ENCODE results near the gene TSPAN4. TPM values are rescaled to one million over a fixed set of nuclear protein-coding genes. Genes with fewer than 3 reads are reported as not detected.

The TSPAN4 gene
- polyA plus RNA-seq, 4 donors = 5.1 to 53.3 (median 10.2) TPM

DNA sequence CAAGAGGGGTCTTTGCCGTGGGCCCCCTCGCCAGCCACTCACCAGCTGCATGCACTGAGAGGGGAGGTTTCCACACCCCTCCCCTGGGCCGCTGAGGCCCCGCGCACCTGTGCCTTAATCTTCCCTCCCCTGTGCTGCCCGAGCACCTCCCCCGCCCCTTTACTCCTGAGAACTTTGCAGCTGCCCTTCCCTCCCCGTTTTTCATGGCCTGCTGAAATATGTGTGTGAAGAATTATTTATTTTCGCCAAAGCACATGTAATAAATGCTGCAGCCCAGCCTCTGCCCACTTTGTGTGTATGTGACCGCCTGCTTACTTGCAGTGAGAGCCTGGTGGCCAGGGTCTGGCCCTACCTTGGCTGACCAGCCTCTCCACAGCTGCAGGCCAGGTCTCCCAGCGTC is 17.7 kb upstream of the TSPAN4 start:
- no peak overlapping the region for H3K4me3 ChIP-seq (ENCODE audit: low read depth in 1 of 3, low read length in 3 of 3)
- peaks cover 4 to 58% (median 13%) of the 10 kb centered on the region in 3 donors for H3K36me3 ChIP-seq (ENCODE audit: control insufficient read depth in 3 of 3, insufficient read depth in 2 of 3, low read depth in 1 of 3, low read length in 3 of 3)
- peaks cover 0 to 11% (median 0%) of the 10 kb centered on the region in 3 donors for H3K27me3 ChIP-seq (ENCODE audit: control insufficient read depth in 3 of 3, insufficient read depth in 3 of 3, low read length in 3 of 3)
- FAIRE-seq (no peak), DNase-seq (no peak)
- 54 to 71% (median 59%) methylated on average over 10 to 11 of the region's 11 CpGs for WGBS, 3 donors
- no peaks in the 10 kb centered on the region for H3K9me3 ChIP-seq (ENCODE audit: control insufficient read depth in 2 of 2, insufficient read depth in 1 of 2, low read depth in 1 of 2, low read length in 1 of 2)
- no peak overlapping the region for H3K27ac ChIP-seq (ENCODE audit: low read depth in 1 of 3, low read length in 2 of 3)
- peaks cover 5 to 73% (median 6%) of the 10 kb centered on the region in 3 donors for H3K4me1 ChIP-seq (ENCODE audit: control insufficient read depth in 3 of 3, insufficient read depth in 2 of 3, low read depth in 1 of 3, low read length in 2 of 3)

- FAIRE-seq (no peak), DNase-seq (peak; percentile 31 to 57)
- 30 to 67% (median 46%) methylated on average over 12 of the region's 12 CpGs for WGBS, 3 donors
- H3K4me3 ChIP-seq (ENCODE audit: low read depth in 1 of 3, low read length in 3 of 3) = no peak overlapping the region
- H3K27ac ChIP-seq (ENCODE audit: low read depth in 1 of 3, low read length in 2 of 3) = peak overlapping the region; percentile 16 to 98 (median 68)
- peaks cover 4 to 54% (median 13%) of the 10 kb centered on the region in 3 donors for H3K36me3 ChIP-seq (ENCODE audit: control insufficient read depth in 3 of 3, insufficient read depth in 2 of 3, low read depth in 1 of 3, low read length in 3 of 3)
- H3K9me3 ChIP-seq (ENCODE audit: control insufficient read depth in 2 of 2, insufficient read depth in 1 of 2, low read depth in 1 of 2, low read length in 1 of 2) = no peaks in the 10 kb centered on the region
- H3K4me1 ChIP-seq (ENCODE audit: control insufficient read depth in 3 of 3, insufficient read depth in 2 of 3, low read depth in 1 of 3, low read length in 2 of 3) = peaks cover 5 to 73% (median 6%) of the 10 kb centered on the region in 3 donors
- H3K27me3 ChIP-seq (ENCODE audit: control insufficient read depth in 3 of 3, insufficient read depth in 3 of 3, low read length in 3 of 3) = peaks cover 0 to 15% (median 0%) of the 10 kb centered on the region in 3 donors
Observed at GRCh38 chr11:825366-826226, 17.1 kb upstream of the TSPAN4 start.

DNA sequence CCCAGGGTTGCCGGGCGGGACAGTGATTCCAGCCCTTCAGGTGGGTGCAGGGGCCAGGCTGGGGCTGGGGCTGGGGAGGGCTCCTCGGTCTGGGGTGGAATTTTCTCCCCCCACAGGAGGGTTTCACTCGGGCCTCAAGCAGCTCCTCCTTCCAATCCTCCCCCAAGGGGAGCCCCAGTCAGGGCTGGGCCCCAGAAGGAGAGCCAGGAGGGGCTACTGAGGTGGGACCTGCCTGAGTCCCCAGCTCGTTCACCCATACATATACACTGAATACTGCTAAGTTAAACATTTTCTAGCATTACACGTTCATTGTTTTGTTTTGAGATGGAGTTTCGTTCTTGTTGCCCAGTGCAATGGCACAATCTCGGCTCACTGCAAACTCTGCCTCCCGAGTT is 16.4 kb upstream of the TSPAN4 start:
- Histone ChIP-seq H3K9me3 (ENCODE audit: control insufficient read depth in 2 of 2, insufficient read depth in 1 of 2, low read depth in 1 of 2, low read length in 1 of 2) (no peaks in the 10 kb centered on the region), H3K4me3 (ENCODE audit: low read depth in 1 of 3, low read length in 3 of 3) (no peak overlapping the region), H3K27ac (ENCODE audit: low read depth in 1 of 3, low read length in 2 of 3) (peak overlapping the region in 2 of 3 donors; percentile 92 to 98), H3K36me3 (ENCODE audit: control insufficient read depth in 3 of 3, insufficient read depth in 2 of 3, low read depth in 1 of 3, low read length in 3 of 3) (peaks cover 4 to 48% (median 13%) of the 10 kb centered on the region in 3 donors), H3K4me1 (ENCODE audit: control insufficient read depth in 3 of 3, insufficient read depth in 2 of 3, low read depth in 1 of 3, low read length in 2 of 3) (peaks cover 6 to 74% (median 9%) of the 10 kb centered on the region in 3 donors), H3K27me3 (ENCODE audit: control insufficient read depth in 3 of 3, insufficient read depth in 3 of 3, low read length in 3 of 3) (peaks cover 0 to 15% (median 0%) of the 10 kb centered on the region in 3 donors)
- FAIRE-seq (no peak), DNase-seq (peak in 1 of 2 donors; percentile 57)
- 25 to 57% (median 36%) methylated on average over 9 of the region's 9 CpGs for WGBS, 3 donors

- peaks cover 0 to 15% (median 0%) of the 10 kb centered on the region in 3 donors for H3K27me3 ChIP-seq (ENCODE audit: control insufficient read depth in 3 of 3, insufficient read depth in 3 of 3, low read length in 3 of 3)
- H3K27ac ChIP-seq (ENCODE audit: low read depth in 1 of 3, low read length in 2 of 3) = peak overlapping the region; percentile 91 to 98 (median 92)
- H3K9me3 ChIP-seq (ENCODE audit: control insufficient read depth in 2 of 2, insufficient read depth in 1 of 2, low read depth in 1 of 2, low read length in 1 of 2) = no peaks in the 10 kb centered on the region
- no peak for FAIRE-seq
- no peak for DNase-seq
- peak overlapping the region; percentile 53 to 75 (median 64) for H3K4me3 ChIP-seq (ENCODE audit: low read depth in 1 of 3, low read length in 3 of 3)
- H3K36me3 ChIP-seq (ENCODE audit: control insufficient read depth in 3 of 3, insufficient read depth in 2 of 3, low read depth in 1 of 3, low read length in 3 of 3) = peaks cover 4 to 42% (median 13%) of the 10 kb centered on the region in 3 donors
- H3K4me1 ChIP-seq (ENCODE audit: control insufficient read depth in 3 of 3, insufficient read depth in 2 of 3, low read depth in 1 of 3, low read length in 2 of 3) = peaks cover 6 to 75% (median 9%) of the 10 kb centered on the region in 3 donors
- 0 to 1% (median 0%) methylated on average over 14 to 22 of the region's 22 CpGs for WGBS, 3 donors
Observed at GRCh38 chr11:826836-827145, 15.9 kb upstream of the TSPAN4 start.

DNA sequence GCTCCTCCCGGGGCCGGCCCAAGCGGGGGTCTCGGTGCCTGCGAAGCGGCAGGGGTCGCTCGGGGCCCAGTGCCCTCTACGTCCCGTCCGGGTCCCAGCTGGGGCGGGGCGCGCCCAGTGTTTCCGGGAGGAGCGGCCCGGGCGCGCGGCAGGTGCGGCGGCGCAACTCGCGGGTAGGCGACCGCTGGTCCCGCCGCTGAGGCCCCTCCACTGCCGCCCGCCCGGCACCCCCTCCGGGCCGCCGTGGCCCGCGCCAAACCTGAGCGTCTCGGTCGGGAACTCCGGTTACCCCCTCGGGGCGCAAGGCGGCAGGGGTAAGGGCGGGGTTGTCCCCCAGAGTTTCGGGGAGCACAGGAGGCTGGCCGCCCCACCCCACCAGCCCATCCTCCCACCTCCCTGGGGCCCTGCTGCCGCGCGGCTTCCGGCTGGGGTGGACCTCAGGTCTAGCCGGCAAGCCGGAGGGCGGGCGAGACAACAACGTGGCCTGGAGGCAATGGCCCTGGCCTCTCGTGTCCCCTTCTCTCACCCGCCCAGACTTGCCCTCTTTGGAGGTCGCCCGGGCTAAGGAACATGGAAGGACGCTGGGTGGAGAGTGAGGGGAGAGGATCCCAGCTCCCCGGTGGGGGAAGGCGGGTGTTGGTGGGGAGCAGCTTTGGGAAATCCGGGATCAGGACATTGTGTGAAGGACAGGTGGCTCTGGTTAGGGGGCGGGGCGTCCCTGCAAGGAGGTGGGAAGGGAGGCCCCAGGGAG is 15.3 kb upstream of the TSPAN4 start:
- FAIRE-seq (no peak), DNase-seq (peak; percentile 59 to 90)
- Histone ChIP-seq H3K4me1 (ENCODE audit: control insufficient read depth in 3 of 3, insufficient read depth in 2 of 3, low read depth in 1 of 3, low read length in 2 of 3) (peaks cover 8 to 77% (median 9%) of the 10 kb centered on the region in 3 donors), H3K36me3 (ENCODE audit: control insufficient read depth in 3 of 3, insufficient read depth in 2 of 3, low read depth in 1 of 3, low read length in 3 of 3) (peaks cover 4 to 37% (median 9%) of the 10 kb centered on the region in 3 donors), H3K4me3 (ENCODE audit: low read depth in 1 of 3, low read length in 3 of 3) (peak overlapping the region; percentile 53 to 75 (median 64)), H3K27me3 (ENCODE audit: control insufficient read depth in 3 of 3, insufficient read depth in 3 of 3, low read length in 3 of 3) (peaks cover 0 to 15% (median 0%) of the 10 kb centered on the region in 3 donors), H3K27ac (ENCODE audit: low read depth in 1 of 3, low read length in 2 of 3) (peak overlapping the region; percentile 91 to 98 (median 92)), H3K9me3 (ENCODE audit: control insufficient read depth in 2 of 2, insufficient read depth in 1 of 2, low read depth in 1 of 2, low read length in 1 of 2) (no peaks in the 10 kb centered on the region)
- 1 to 5% (median 2%) methylated on average over 42 to 66 of the region's 66 CpGs for WGBS, 3 donors

- peaks cover 4 to 31% (median 9%) of the 10 kb centered on the region in 3 donors for H3K36me3 ChIP-seq (ENCODE audit: control insufficient read depth in 3 of 3, insufficient read depth in 2 of 3, low read depth in 1 of 3, low read length in 3 of 3)
- peaks cover 0 to 15% (median 0%) of the 10 kb centered on the region in 3 donors for H3K27me3 ChIP-seq (ENCODE audit: control insufficient read depth in 3 of 3, insufficient read depth in 3 of 3, low read length in 3 of 3)
- DNase-seq (peak in 1 of 2 donors; percentile 80), FAIRE-seq (no peak)
- H3K4me1 ChIP-seq (ENCODE audit: control insufficient read depth in 3 of 3, insufficient read depth in 2 of 3, low read depth in 1 of 3, low read length in 2 of 3) = peaks cover 8 to 79% (median 9%) of the 10 kb centered on the region in 3 donors
- peak within 1 kb of the TSS; percentile 53 to 75 (median 64) for H3K4me3 ChIP-seq (ENCODE audit: low read depth in 1 of 3, low read length in 3 of 3)
- peak within 1 kb of the TSS; percentile 91 to 98 (median 92) for H3K27ac ChIP-seq (ENCODE audit: low read depth in 1 of 3, low read length in 2 of 3)
- WGBS, 3 donors = 8 to 46% (median 20%) methylated on average over 2 to 5 of the region's 5 CpGs
- no peaks in the 10 kb centered on the region for H3K9me3 ChIP-seq (ENCODE audit: control insufficient read depth in 2 of 2, insufficient read depth in 1 of 2, low read depth in 1 of 2, low read length in 1 of 2)
Observed at GRCh38 chr11:827897-828192, 14.8 kb upstream of the TSPAN4 start, which contains the start of gene CRACR2B. Gene CRACR2B, plus strand, starts transcription at chr11:827919. Its CDS starts 689 bp downstream, at chr11:828608.

DNA sequence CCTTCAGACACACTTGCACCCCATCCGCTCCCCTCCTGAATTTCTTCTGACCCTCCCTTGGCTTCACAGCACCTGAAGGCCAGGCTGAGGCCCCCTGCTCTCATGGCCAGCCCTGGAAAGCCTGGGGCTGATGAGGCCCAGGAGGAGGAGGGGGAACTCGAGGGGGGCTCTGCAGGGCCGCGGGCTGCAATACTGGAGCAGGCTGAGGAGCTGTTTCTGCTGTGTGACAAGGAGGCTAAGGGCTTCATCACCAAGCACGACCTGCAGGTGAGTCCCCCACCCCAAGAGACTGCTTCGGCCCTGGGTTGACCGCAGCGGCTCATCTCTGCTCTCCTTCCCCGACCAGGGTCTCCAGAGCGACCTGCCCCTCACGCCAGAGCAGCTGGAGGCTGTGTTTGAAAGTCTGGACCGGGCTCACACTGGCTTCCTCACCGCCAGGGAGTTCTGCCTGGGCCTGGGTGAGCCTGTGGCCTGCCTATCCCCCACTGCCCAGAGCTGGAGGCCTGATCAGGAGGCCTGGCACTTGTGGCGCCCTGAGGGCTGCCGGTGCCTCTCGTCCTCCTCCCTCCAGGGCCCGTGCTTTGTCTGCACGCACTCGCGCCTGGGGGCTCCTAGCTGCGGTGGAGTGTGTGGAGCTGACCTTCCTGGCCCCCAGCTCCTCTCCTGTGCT is 14.0 kb upstream of the TSPAN4 start:
- H3K27me3 ChIP-seq (ENCODE audit: control insufficient read depth in 3 of 3, insufficient read depth in 3 of 3, low read length in 3 of 3) = peaks cover 0 to 15% (median 0%) of the 10 kb centered on the region in 3 donors
- no peak for DNase-seq
- peak overlapping the region; percentile 91 to 98 (median 92) for H3K27ac ChIP-seq (ENCODE audit: low read depth in 1 of 3, low read length in 2 of 3)
- H3K9me3 ChIP-seq (ENCODE audit: control insufficient read depth in 2 of 2, insufficient read depth in 1 of 2, low read depth in 1 of 2, low read length in 1 of 2) = no peaks in the 10 kb centered on the region
- no peak for FAIRE-seq
- peak overlapping the region in 1 of 3 donors; percentile 6 for H3K4me3 ChIP-seq (ENCODE audit: low read depth in 1 of 3, low read length in 3 of 3)
- peaks cover 2 to 23% (median 7%) of the 10 kb centered on the region in 3 donors for H3K36me3 ChIP-seq (ENCODE audit: control insufficient read depth in 3 of 3, insufficient read depth in 2 of 3, low read depth in 1 of 3, low read length in 3 of 3)
- WGBS, 3 donors = 59 to 74% (median 67%) methylated on average over 17 to 21 of the region's 21 CpGs
- peaks cover 8 to 79% (median 9%) of the 10 kb centered on the region in 3 donors for H3K4me1 ChIP-seq (ENCODE audit: control insufficient read depth in 3 of 3, insufficient read depth in 2 of 3, low read depth in 1 of 3, low read length in 2 of 3)

Data from small intestine (tissue), 7 donors.